Smooth muscle cell (in vitro differentiated cells): ENCODE results near the gene PTPA. TPM values are rescaled to one million over a fixed set of nuclear protein-coding genes. Genes with fewer than 3 reads are reported as not detected.
A peak's percentile ranks its signal among the peaks of the same experiment; 100 is the strongest.

ENCODE experiments used
- DNase-seq: peaks from one replicate; lab custom pipeline; 2025; ENCODE audit not compliant: unreplicated experiment; lab: John Stamatoyannopoulos, UW
- H2AFZ ChIP-seq: fragments of 200-600 bp; sonication (generic); 2 replicates; pipeline ENCODE4 v1.6.0; 2016; ENCODE audit warnings: antibody characterized with exemption, low read depth, mild to moderate bottlenecking
- H3F3A ChIP-seq: fragments of 200-600 bp; sonication (generic); 2 replicates; pipeline ENCODE4 v1.6.0; 2017; ENCODE audit warnings: antibody characterized with exemption, low read depth
- H3K27ac ChIP-seq: fragments of 200-600 bp; sonication (generic); 2 replicates; pipeline ENCODE4 v1.5.1; 2016; ENCODE audit warnings: low read depth, mild to moderate bottlenecking
- H3K27me3 ChIP-seq: fragments of 200-600 bp; sonication (generic); 2 replicates; pipeline ENCODE4 v1.6.1; 2016; ENCODE audit warnings: low read depth, mild to moderate bottlenecking
- H3K36me3 ChIP-seq: fragments of 200-600 bp; sonication (generic); 2 replicates; pipeline ENCODE4 v1.5.1; 2016; ENCODE audit warnings: low read depth
- H3K4me1 ChIP-seq: fragments of 200-600 bp; sonication (generic); 2 replicates; pipeline ENCODE4 v1.5.1; 2016; ENCODE audit warnings: low read depth
- H3K4me2 ChIP-seq: fragments of 200-600 bp; sonication (generic); 2 replicates; pipeline ENCODE4 v1.6.0; 2016; ENCODE audit warnings: mild to moderate bottlenecking
- H3K4me3 ChIP-seq: fragments of 200-600 bp; sonication (generic); 2 replicates; pipeline ENCODE4 v1.5.1; 2016; ENCODE audit warnings: mild to moderate bottlenecking
- H3K79me2 ChIP-seq: fragments of 200-600 bp; sonication (generic); 2 replicates; pipeline ENCODE4 v1.6.0; 2016; ENCODE audit warnings: low read depth, mild to moderate bottlenecking
- H3K9ac ChIP-seq: fragments of 200-600 bp; sonication (generic); 2 replicates; pipeline ENCODE4 v1.6.0; 2016; ENCODE audit warnings: low read depth
- H3K9me3 ChIP-seq: fragments of 200-600 bp; sonication (generic); replicated peaks from 2 replicates; pipeline ENCODE4 v1.5.1; 2016; ENCODE audit warnings: low read depth
- H4K20me1 ChIP-seq: fragments of 200-600 bp; sonication (generic); 2 replicates; pipeline ENCODE4 v1.6.0; 2016; ENCODE audit warnings: low read depth
- CTCF ChIP-seq: fragments of 200-600 bp; sonication (generic); IDR thresholded peaks from 2 replicates; pipeline ENCODE4 v1.5.1; 2017; ENCODE audit warnings: borderline replicate concordance, mild to moderate bottlenecking, antibody characterized with exemption; ENCODE audit not compliant: insufficient read depth, poor library complexity, severe bottlenecking
- WGBS: methylation state at CpG from one replicate; pipeline ENCODE4 v1.1.7; 2016; ENCODE audit warnings: low lambda C conversion rate; 5-methylcytosine and 5-hydroxymethylcytosine counted together
- polyA plus RNA-seq: library from polyadenylated mRNA; unstranded; fragments of >200 nt; fragmentation: Nextera tagmentation; extraction: Ambion mirVana; gene quantifications from 2 replicates; pipeline ENCODE4 v1.2.1, GENCODE V29; 2016
- total RNA-seq: library from RNA; depleted of rRNA; stranded (reverse); fragments of >200 nt; gene quantifications from 2 replicates; pipeline ENCODE4 v1.2.3, GENCODE V29; 2014

The PTPA gene
- total and polyA plus RNA-seq, 2 experiments from 2014 or later: 88.7 to 119 TPM

DNA sequence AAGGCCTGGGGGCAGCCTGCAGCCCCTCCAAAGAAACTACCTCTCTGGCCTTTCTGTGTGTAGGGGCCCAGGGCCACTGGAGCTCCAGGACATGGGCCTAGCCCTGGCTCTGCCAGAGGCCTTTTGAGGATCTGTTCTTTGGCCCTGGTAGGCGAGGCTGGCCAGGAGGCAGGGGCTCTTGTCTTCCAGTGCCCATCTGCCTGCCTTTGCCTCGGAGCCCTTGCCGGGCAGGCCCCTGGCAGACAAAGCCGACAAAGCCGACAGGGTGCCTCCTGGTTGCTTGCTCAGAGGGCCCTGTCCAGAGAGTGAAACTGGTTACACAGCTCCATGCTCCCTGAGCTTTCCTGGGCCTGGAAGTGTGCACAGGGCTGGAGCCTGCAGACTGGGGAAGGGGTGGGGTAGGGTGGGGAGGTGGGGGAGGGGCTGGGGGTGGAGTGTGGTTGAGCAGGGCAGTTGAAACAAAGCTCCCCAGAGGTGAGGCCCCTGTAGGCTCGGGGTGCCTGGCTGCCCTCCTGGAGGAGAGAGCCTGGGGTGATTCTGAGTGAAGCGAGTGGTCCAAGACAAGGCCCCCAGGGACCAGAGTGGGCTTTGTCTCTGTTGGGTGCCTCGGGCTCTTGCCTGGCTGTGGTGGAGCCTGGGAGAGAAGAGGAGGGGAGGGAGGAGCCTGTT, 29.3 kb downstream of the PTPA start:
- Histone ChIP-seq H3K9ac (peak overlapping the region; percentile 96), H3K27ac (peak overlapping the region; percentile 100), H3K4me3 (peak overlapping the region; percentile 47), H3K27me3 (no peaks in the 10 kb centered on the region), H3K79me2 (peaks cover 13% of the 10 kb centered on the region), H2AFZ (no peak overlapping the region), H3K4me2 (peak overlapping the region; percentile 85), H3K9me3 (no peaks in the 10 kb centered on the region), H3K4me1 (peaks cover 51% of the 10 kb centered on the region), H3F3A (peaks cover 20% of the 10 kb centered on the region), H3K36me3 (no peaks in the 10 kb centered on the region), H4K20me1 (no peaks in the 10 kb centered on the region)
- TF ChIP-seq CTCF: no peak
- WGBS: 6% methylated on average over 8 of the region's 8 CpGs
- DNase-seq: no peak

GRCh38 chr9:129141066-129142041, 30.1 kb downstream of the PTPA start:
- peak; percentile 23 for DNase-seq
- Histone ChIP-seq H4K20me1 (no peaks in the 10 kb centered on the region), H3K36me3 (no peaks in the 10 kb centered on the region), H3K79me2 (peaks cover 17% of the 10 kb centered on the region), H3K4me1 (peaks cover 59% of the 10 kb centered on the region), H3K9ac (peak overlapping the region; percentile 96), H3K4me3 (peak overlapping the region; percentile 47), H3K4me2 (peak overlapping the region; percentile 85), H3F3A (peaks cover 20% of the 10 kb centered on the region), H3K9me3 (no peaks in the 10 kb centered on the region), H2AFZ (no peak overlapping the region), H3K27ac (peak overlapping the region; percentile 100), H3K27me3 (no peaks in the 10 kb centered on the region)
- TF ChIP-seq CTCF: no peak
- WGBS: 15% methylated on average over 13 of the region's 13 CpGs

- peaks cover 18% of the 10 kb centered on the region for H3K79me2 ChIP-seq
- no peaks in the 10 kb centered on the region for H3K9me3 ChIP-seq
- peak overlapping the region; percentile 26 for H3K4me3 ChIP-seq
- H3F3A ChIP-seq: peaks cover 20% of the 10 kb centered on the region
- no peaks in the 10 kb centered on the region for H4K20me1 ChIP-seq
- H3K27ac ChIP-seq: peak overlapping the region; percentile 100
- peaks cover 60% of the 10 kb centered on the region for H3K4me1 ChIP-seq
- H3K9ac ChIP-seq: peak overlapping the region; percentile 96
- 83% methylated on average over 15 of the region's 15 CpGs for WGBS
- no peak overlapping the region for H2AFZ ChIP-seq
- no peaks in the 10 kb centered on the region for H3K36me3 ChIP-seq
- TF ChIP-seq CTCF: no peak
- H3K4me2 ChIP-seq: peak overlapping the region; percentile 85
- H3K27me3 ChIP-seq: no peaks in the 10 kb centered on the region
- DNase-seq: no peak
Measured at GRCh38 chr9:129142138-129142935, 31.1 kb downstream of the PTPA start.
